ENCODE measurements around the gene VAV3.

VAV3 gene

GRCh38 chr1:107557095-107557494 is 407.9 kb downstream of the VAV3 start:
- DNase-seq = no peak

DNA sequence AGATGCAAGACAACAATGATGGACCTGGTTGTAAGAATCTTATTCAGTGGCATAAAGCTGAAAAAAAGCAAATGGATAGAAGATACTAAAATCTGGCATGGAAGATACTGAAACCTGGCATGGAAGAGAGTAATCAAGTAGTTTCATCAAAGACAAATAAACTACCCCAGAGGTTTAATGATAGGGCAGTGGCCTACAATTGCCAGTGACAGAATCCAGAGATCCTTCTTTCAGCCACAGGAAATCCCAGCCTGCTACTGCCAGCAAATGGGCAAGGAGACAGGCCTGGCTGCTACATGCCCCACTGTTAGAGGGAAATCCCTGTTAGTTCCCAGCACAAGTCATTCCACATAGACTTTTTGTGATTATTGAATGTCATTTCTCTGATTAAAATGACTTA is 409.4 kb downstream of the VAV3 start:
- DNase-seq = no peak

GRCh38 chr1:107552781-107553180 is 412.2 kb downstream of the VAV3 start:
- DNase-seq = no peak

GRCh38 chr1:107551456-107551855 is 413.5 kb downstream of the VAV3 start:
- DNase-seq = peak; percentile 24 to 74

- no peak for DNase-seq
Measured at GRCh38 chr1:107550358-107550757, 414.6 kb downstream of the VAV3 start.

- no peak for DNase-seq
Measured at GRCh38 chr1:107549152-107549810, 415.7 kb downstream of the VAV3 start.

DNA sequence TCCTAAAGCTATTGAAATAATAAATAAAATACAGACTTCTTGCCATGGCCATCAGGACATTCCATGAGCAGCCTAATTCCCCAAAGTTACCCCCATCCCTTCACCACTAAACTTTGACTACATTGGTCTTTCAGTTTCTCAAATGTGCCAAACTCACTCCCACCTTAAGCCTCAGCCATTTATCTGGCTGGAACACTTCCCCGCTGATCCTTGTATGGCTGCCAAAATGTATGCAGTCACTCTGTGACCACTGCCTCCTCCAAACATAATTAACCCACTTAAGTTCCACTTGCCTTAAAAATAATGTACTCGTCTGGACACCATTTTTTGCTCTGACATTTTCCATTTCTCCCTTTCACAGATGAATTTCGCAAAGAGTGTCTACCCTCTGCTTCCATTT is 416.7 kb downstream of the VAV3 start:
- DNase-seq = no peak

- no peak for DNase-seq
Measured at GRCh38 chr1:107547363-107548155, 417.4 kb downstream of the VAV3 start.

DNA sequence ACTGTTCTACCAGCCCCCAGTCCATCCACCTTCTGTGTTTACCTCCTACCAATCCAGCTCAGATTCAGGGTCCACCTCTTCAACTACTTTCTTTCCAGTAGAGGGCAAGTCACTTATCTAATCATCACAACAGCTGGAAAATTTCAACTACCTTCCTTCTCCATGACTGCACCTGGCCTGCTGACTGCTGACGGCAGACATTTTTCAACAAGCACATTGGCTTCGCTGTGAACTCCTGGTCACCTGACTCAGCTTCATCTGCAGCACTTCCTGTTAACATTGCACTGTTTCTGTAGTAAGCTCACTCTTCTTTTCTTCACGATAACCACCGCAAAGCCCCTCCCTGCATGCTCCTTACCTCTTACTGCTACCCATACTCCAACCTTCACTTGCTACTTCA is 418.4 kb downstream of the VAV3 start:
- DNase-seq = no peak

DNA sequence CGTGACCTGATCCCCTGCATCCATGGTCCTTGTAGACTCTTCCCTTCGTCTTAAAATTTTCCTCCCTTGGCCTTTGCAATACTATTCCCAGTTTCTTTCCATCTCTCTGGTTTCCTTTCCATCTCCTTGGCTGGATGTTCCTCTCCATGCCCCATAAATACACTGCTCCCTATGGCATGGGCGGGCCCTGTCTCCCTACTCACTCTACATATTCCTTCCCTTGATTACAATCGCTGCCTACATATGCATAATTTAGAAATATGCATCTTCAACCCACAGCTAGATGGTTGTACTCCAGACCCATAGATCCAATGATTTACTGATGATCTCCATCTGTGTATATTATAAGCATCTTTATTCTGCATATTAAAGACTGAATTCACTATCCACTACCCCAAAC is 419.1 kb downstream of the VAV3 start:
- no peak for DNase-seq

- DNase-seq = no peak
Measured at GRCh38 chr1:107545056-107545577, 419.9 kb downstream of the VAV3 start.

GRCh38 chr1:107544285-107544684 is 420.7 kb downstream of the VAV3 start:
- no peak for DNase-seq

- peak; percentile 23 to 74 for DNase-seq
Measured at GRCh38 chr1:107541412-107541811, 423.6 kb downstream of the VAV3 start.

- DNase-seq = peak; percentile 31 to 76
Measured at GRCh38 chr1:107538502-107538901, 426.5 kb downstream of the VAV3 start.

- DNase-seq = no peak
Measured at GRCh38 chr1:107536266-107536665, 428.7 kb downstream of the VAV3 start.

DNA sequence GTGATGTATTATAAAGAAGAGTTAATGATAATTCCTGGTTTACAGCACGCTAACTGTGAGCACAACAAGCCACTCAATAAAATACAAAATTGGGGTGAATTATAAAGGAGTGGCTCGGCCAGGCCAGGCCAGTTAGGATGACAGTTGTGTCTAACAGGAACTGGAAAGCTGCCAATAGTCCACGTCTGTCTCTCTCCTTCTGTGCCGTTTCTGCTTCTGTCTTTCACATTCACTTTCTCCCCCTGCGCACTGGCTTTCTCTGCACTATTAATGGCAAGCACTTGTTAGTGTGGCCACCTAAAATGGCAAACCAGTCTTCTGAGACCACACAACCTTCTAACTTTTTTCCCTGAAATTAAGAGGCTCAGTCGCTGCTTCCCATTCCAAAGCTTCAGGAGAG is 429.9 kb downstream of the VAV3 start:
- DNase-seq = peak; percentile 82 to 90

DNA sequence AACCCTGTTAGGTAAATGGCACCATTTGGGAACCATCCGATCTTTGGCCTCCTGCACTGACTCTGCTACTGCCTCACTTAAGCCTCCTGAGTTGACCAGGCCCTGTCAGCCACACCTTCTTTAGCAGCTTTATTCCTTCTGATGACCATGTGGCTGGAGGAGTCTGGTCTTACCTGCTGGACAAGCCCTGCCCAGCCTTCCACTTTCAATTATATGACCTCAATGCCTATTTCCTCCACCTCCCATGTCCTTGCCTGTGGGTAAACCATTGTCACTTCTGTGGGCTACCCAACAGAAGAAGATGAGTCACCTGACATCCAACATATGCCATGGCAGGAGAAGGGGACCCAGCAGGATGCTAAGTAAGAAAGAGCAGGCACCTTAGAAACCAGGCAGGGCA is 430.3 kb downstream of the VAV3 start:
- peak in 1 of 2 experiments; percentile 36 for DNase-seq

GRCh38 chr1:107533436-107533835 is 431.5 kb downstream of the VAV3 start:
- DNase-seq = no peak

GRCh38 chr1:107532318-107532717 is 432.7 kb downstream of the VAV3 start:
- DNase-seq = peak; percentile 87 to 95

- DNase-seq = peak in 1 of 2 experiments; percentile 13
Measured at GRCh38 chr1:107531065-107531908, 433.7 kb downstream of the VAV3 start.

- DNase-seq = no peak
Measured at GRCh38 chr1:107530543-107530942, 434.4 kb downstream of the VAV3 start.

GRCh38 chr1:107529511-107530149 is 435.4 kb downstream of the VAV3 start:
- peak; percentile 67 to 86 for DNase-seq
